Neuronal stem cell (in vitro differentiated cells): ENCODE data around the gene VTN.

ENCODE experiments used
- DNase-seq: peaks from one replicate; pipeline ENCODE4 v3.0.0-alpha.2; 2013; ENCODE audit warnings: low spot score
- H2AFZ ChIP-seq: one replicate; pipeline ENCODE4 v1.6.1; 2013; ENCODE audit warnings: mild to moderate bottlenecking, low read length, inconsistent platforms
- H2AK5ac ChIP-seq: 2 replicates; pipeline ENCODE4 v1.6.1; 2013; ENCODE audit warnings: low read depth, mild to moderate bottlenecking, inconsistent platforms, low read length, moderate library complexity, mixed read lengths
- H2BK120ac ChIP-seq: 2 replicates; pipeline ENCODE4 v1.6.1; 2013; ENCODE audit warnings: low read depth, mild to moderate bottlenecking, inconsistent platforms, low read length, moderate library complexity, mixed read lengths
- H2BK12ac ChIP-seq: one replicate; pipeline ENCODE4 v1.6.1; 2013; ENCODE audit warnings: low read length, inconsistent platforms
- H2BK15ac ChIP-seq: 2 replicates; pipeline ENCODE4 v1.6.1; 2013; ENCODE audit warnings: mild to moderate bottlenecking, low read length, inconsistent platforms, mixed read lengths
- H2BK5ac ChIP-seq: one replicate; pipeline ENCODE4 v1.6.1; 2013; ENCODE audit warnings: inconsistent platforms, mild to moderate bottlenecking, low read length, moderate library complexity
- H3K14ac ChIP-seq: one replicate; pipeline ENCODE4 v1.6.1; 2013; ENCODE audit warnings: low read length, inconsistent platforms
- H3K18ac ChIP-seq: 2 replicates; pipeline ENCODE4 v1.6.1; 2013; ENCODE audit warnings: low read length, inconsistent platforms
- H3K23ac ChIP-seq: 2 replicates; pipeline ENCODE4 v1.6.1; 2013; ENCODE audit warnings: low read depth, mild to moderate bottlenecking, mixed read lengths, low read length, inconsistent platforms; ENCODE audit not compliant: poor library complexity
- H3K27ac ChIP-seq: replicated peaks from 3 replicates; pipeline ENCODE4 v1.5.1; 2013; ENCODE audit warnings: low read length, inconsistent platforms
- H3K27me3 ChIP-seq, 3 experiments: 2 replicates each; pipeline ENCODE4 v1.6.1; 2013; ENCODE audit warnings: low read length in 3 of 3, mild to moderate bottlenecking in 2 of 3, inconsistent platforms in 1 of 3, low read depth in 1 of 3, mixed read lengths in 1 of 3, moderate library complexity in 1 of 3; ENCODE audit not compliant: control insufficient read depth in 3 of 3, insufficient read depth in 3 of 3
- H3K36me3 ChIP-seq, 2 donors: replicated peaks in 1 of 2; 2 replicates each; pipeline ENCODE4 v1.6.1; 2013; ENCODE audit warnings: low read length in 2 of 2; ENCODE audit not compliant: control insufficient read depth in 2 of 2, insufficient read depth in 2 of 2
- H3K4ac ChIP-seq: 2 replicates; pipeline ENCODE4 v1.6.1; 2013; ENCODE audit warnings: inconsistent platforms, mild to moderate bottlenecking, low read length, moderate library complexity
- H3K4me1 ChIP-seq, 2 donors: 1 replicate in 1 of 2; 2 replicates in 1 of 2; pipeline ENCODE4 v1.6.1; 2013; ENCODE audit warnings: low read length in 2 of 2, low read depth in 1 of 2; ENCODE audit not compliant: control insufficient read depth in 2 of 2, insufficient read depth in 1 of 2
- H3K4me2 ChIP-seq: one replicate; pipeline ENCODE4 v1.6.1; 2013; ENCODE audit warnings: mild to moderate bottlenecking, low read length, inconsistent platforms; ENCODE audit not compliant: insufficient read depth, poor library complexity, severe bottlenecking
- H3K4me3 ChIP-seq, 2 donors: 2 replicates each; pipeline ENCODE4 v1.5.1; 2013; ENCODE audit warnings: low read length in 2 of 2, mild to moderate bottlenecking in 2 of 2, inconsistent platforms in 1 of 2, moderate library complexity in 1 of 2
- H3K79me1 ChIP-seq: one replicate; pipeline ENCODE4 v1.6.1; 2013; ENCODE audit warnings: low read depth, mild to moderate bottlenecking, inconsistent platforms, low read length, moderate library complexity
- H3K9ac ChIP-seq: one replicate; pipeline ENCODE4 v1.6.1; 2013; ENCODE audit warnings: mild to moderate bottlenecking, low read depth, low read length, inconsistent platforms; ENCODE audit not compliant: poor library complexity
- H3K9me3 ChIP-seq, 2 donors: replicated peaks in 1 of 2; 2 replicates each; pipeline versions ENCODE3 to v1.6.1; 2013; ENCODE audit warnings: low read length in 2 of 2, mild to moderate bottlenecking in 2 of 2, inconsistent platforms in 1 of 2, low read depth in 1 of 2, mixed read lengths in 1 of 2, moderate library complexity in 1 of 2; ENCODE audit not compliant: control insufficient read depth in 2 of 2, insufficient read depth in 1 of 2
- H4K8ac ChIP-seq: one replicate; pipeline ENCODE4 v1.6.1; 2013; ENCODE audit warnings: low read depth, mild to moderate bottlenecking, inconsistent platforms, low read length, moderate library complexity
- H4K91ac ChIP-seq: one replicate; pipeline ENCODE4 v1.6.1; 2013; ENCODE audit warnings: low read length, low read depth, mild to moderate bottlenecking, inconsistent platforms; ENCODE audit not compliant: poor library complexity
- WGBS, 2 donors: extraction: QIAGEN DNeasy Blood & Tissue Kit; methylation state at CpG; one replicate each; pipeline ENCODE4 v1.1.7; 2013; ENCODE audit warnings: missing lambda C conversion rate in 2 of 2, mixed read lengths in 1 of 2; ENCODE audit not compliant: insufficient read length in 2 of 2, insufficient replicate concordance in 1 of 2; ENCODE audit errors: extremely low coverage in 2 of 2; 5-methylcytosine and 5-hydroxymethylcytosine counted together

VTN gene

GRCh38 chr17:28345419-28346198, 24.5 kb downstream of the VTN start:
- Histone ChIP-seq H4K8ac (no peak overlapping the region), H3K23ac (no peak overlapping the region), H2BK5ac (no peak overlapping the region), H3K4me3 (no peak overlapping the region), H2BK15ac (no peak overlapping the region), H3K9me3 (no peaks in the 10 kb centered on the region), H3K79me1 (no peaks in the 10 kb centered on the region), H3K27ac (no peak overlapping the region), H3K9ac (no peak overlapping the region), H4K91ac (no peak overlapping the region), H2AK5ac (no peak overlapping the region), H2BK120ac (no peak overlapping the region), H3K4me1 (peaks cover 0 to 6% of the 10 kb centered on the region in 2 donors), H3K36me3 (peaks cover 68 to 100% of the 10 kb centered on the region in 2 donors), H3K4ac (no peak overlapping the region), H3K14ac (no peak overlapping the region), H3K27me3 (no peaks in the 10 kb centered on the region), H3K4me2 (no peak overlapping the region), H2AFZ (no peak overlapping the region), H2BK12ac (no peak overlapping the region), H3K18ac (no peak overlapping the region)
- DNase-seq = no peak
- no CpG with 5 or more reads among the region's 13 CpGs for WGBS, 2 donors

GRCh38 chr17:28344435-28344901, 25.6 kb downstream of the VTN start:
- Histone ChIP-seq H2AFZ (no peak overlapping the region), H3K36me3 (peaks cover 66 to 98% of the 10 kb centered on the region in 2 donors)
- DNase-seq = no peak

GRCh38 chr17:28344011-28344410, 26.1 kb downstream of the VTN start:
- no CpG with 5 or more reads among the region's 9 CpGs for WGBS, 2 donors
- no peak overlapping the region for H2AK5ac ChIP-seq
- no peak overlapping the region for H3K27ac ChIP-seq
- H2BK15ac ChIP-seq = no peak overlapping the region
- no peak overlapping the region for H3K9ac ChIP-seq
- H3K4me1 ChIP-seq = peaks cover 0 to 6% of the 10 kb centered on the region in 2 donors
- H2BK120ac ChIP-seq = no peak overlapping the region
- H3K23ac ChIP-seq = no peak overlapping the region
- H2BK5ac ChIP-seq = no peak overlapping the region
- no peak overlapping the region for H3K4ac ChIP-seq
- no peak overlapping the region for H2BK12ac ChIP-seq
- no peak overlapping the region for H4K8ac ChIP-seq
- no peak overlapping the region for H3K4me2 ChIP-seq
- no peak for DNase-seq
- H3K36me3 ChIP-seq = peaks cover 64 to 98% of the 10 kb centered on the region in 2 donors
- H3K9me3 ChIP-seq = no peaks in the 10 kb centered on the region
- no peaks in the 10 kb centered on the region for H3K27me3 ChIP-seq
- no peak overlapping the region for H3K14ac ChIP-seq
- H4K91ac ChIP-seq = no peak overlapping the region
- no peaks in the 10 kb centered on the region for H3K79me1 ChIP-seq
- no peak overlapping the region for H3K4me3 ChIP-seq
- no peak overlapping the region for H2AFZ ChIP-seq
- H3K18ac ChIP-seq = no peak overlapping the region

More at GRCh38 chr17:28344435-28344901, 25.6 kb downstream of the VTN start:
- H3K4me2 ChIP-seq = no peak overlapping the region
- H2AK5ac ChIP-seq = no peak overlapping the region
- H3K4me3 ChIP-seq = no peak overlapping the region
- no peak overlapping the region for H3K14ac ChIP-seq
- H3K4ac ChIP-seq = no peak overlapping the region
- no peak overlapping the region for H2BK12ac ChIP-seq
- no peak overlapping the region for H4K8ac ChIP-seq
- no peak overlapping the region for H2BK15ac ChIP-seq
- no peak overlapping the region for H2BK5ac ChIP-seq
- H3K27me3 ChIP-seq = no peaks in the 10 kb centered on the region
- H3K4me1 ChIP-seq = peaks cover 0 to 6% of the 10 kb centered on the region in 2 donors
- WGBS, 2 donors = no CpG with 5 or more reads among the region's 19 CpGs
- H3K79me1 ChIP-seq = no peaks in the 10 kb centered on the region
- H3K23ac ChIP-seq = no peak overlapping the region
- H3K9me3 ChIP-seq = no peaks in the 10 kb centered on the region
- H2BK120ac ChIP-seq = no peak overlapping the region
- no peak overlapping the region for H4K91ac ChIP-seq
- no peak overlapping the region for H3K9ac ChIP-seq
- no peak overlapping the region for H3K18ac ChIP-seq
- no peak overlapping the region for H3K27ac ChIP-seq

GRCh38 chr17:28343491-28343932, 26.6 kb downstream of the VTN start:
- H4K91ac ChIP-seq = no peak overlapping the region
- no peak overlapping the region for H2BK12ac ChIP-seq
- H3K27ac ChIP-seq = no peak overlapping the region
- no peak overlapping the region for H2BK15ac ChIP-seq
- no CpG with 5 or more reads among the region's 10 CpGs for WGBS, 2 donors
- H3K23ac ChIP-seq = no peak overlapping the region
- H2AK5ac ChIP-seq = no peak overlapping the region
- no peak overlapping the region for H2BK5ac ChIP-seq
- no peak for DNase-seq
- peaks cover 0 to 6% of the 10 kb centered on the region in 2 donors for H3K4me1 ChIP-seq
- no peaks in the 10 kb centered on the region for H3K9me3 ChIP-seq
- H2AFZ ChIP-seq = no peak overlapping the region
- H3K4ac ChIP-seq = no peak overlapping the region
- H3K36me3 ChIP-seq = peaks cover 59 to 95% of the 10 kb centered on the region in 2 donors
- H3K18ac ChIP-seq = no peak overlapping the region
- no peak overlapping the region for H2BK120ac ChIP-seq
- no peak overlapping the region for H3K9ac ChIP-seq
- no peak overlapping the region for H3K4me3 ChIP-seq
- no peak overlapping the region for H4K8ac ChIP-seq
- no peaks in the 10 kb centered on the region for H3K27me3 ChIP-seq
- H3K79me1 ChIP-seq = peaks cover 1% of the 10 kb centered on the region
- no peak overlapping the region for H3K14ac ChIP-seq
- no peak overlapping the region for H3K4me2 ChIP-seq
